Suprapubic skin (tissue), 4 donors: ENCODE measurements around the gene PARVA. TPM values are rescaled to one million over a fixed set of nuclear protein-coding genes. Genes with fewer than 3 reads are reported as not detected.
A peak's percentile ranks its signal among the peaks of the same experiment; 100 is the strongest.

Experiments used
- DNase-seq, 2 donors: peaks; one replicate each; pipeline ENCODE4 v3.0.0-alpha.2; 2019; ENCODE audit warnings: low spot score in 2 of 2
- H3K27ac ChIP-seq: fragments of 200-600 bp; sonication (generic); one replicate; pipeline ENCODE4 v1.5.1; 2019
- H3K27me3 ChIP-seq: fragments of 200-600 bp; sonication (generic); one replicate; pipeline ENCODE4 v1.5.1; 2019
- H3K36me3 ChIP-seq: fragments of 200-600 bp; sonication (generic); one replicate; pipeline ENCODE4 v1.5.1; 2019
- H3K4me1 ChIP-seq: fragments of 200-600 bp; sonication (generic); one replicate; pipeline ENCODE4 v1.5.1; 2019
- H3K4me3 ChIP-seq: fragments of 200-600 bp; sonication (generic); one replicate; pipeline ENCODE4 v1.5.1; 2019; ENCODE audit warnings: mild to moderate bottlenecking
- H3K9me3 ChIP-seq: fragments of 200-600 bp; sonication (generic); one replicate; pipeline ENCODE4 v1.5.1; 2019
- CTCF ChIP-seq, 2 donors: fragments of 200-600 bp in 1 of 2; fragments of 450-650 bp in 1 of 2; sonication (generic) in 1 of 2; IDR thresholded peaks; one replicate each; pipeline ENCODE4 v1.5.1; 2016 to 2019; ENCODE audit warnings: antibody characterized with exemption in 2 of 2, mild to moderate bottlenecking in 1 of 2, moderate library complexity in 1 of 2
- EP300 ChIP-seq: sonication (generic); formaldehyde crosslinking; IDR thresholded peaks from one replicate; pipeline ENCODE4 v1.6.1; 2017; ENCODE audit warnings: antibody characterized with exemption
- POLR2A ChIP-seq, 2 donors: fragments of 450-650 bp; IDR thresholded peaks; one replicate each; pipeline ENCODE4 v1.6.1; 2017; ENCODE audit warnings: antibody characterized with exemption in 2 of 2, mild to moderate bottlenecking in 2 of 2, moderate library complexity in 2 of 2
- POLR2AphosphoS5 ChIP-seq, 3 donors: sonication (generic); formaldehyde crosslinking; IDR thresholded peaks; one replicate each; pipeline ENCODE4 v1.6.1; 2017; ENCODE audit warnings: antibody characterized with exemption in 3 of 3
- WGBS: methylation state at CpG from one replicate; pipeline ENCODE4 v1.1.5; 2018; 5-methylcytosine and 5-hydroxymethylcytosine counted together
- total RNA-seq, 4 donors: library from RNA; depleted of rRNA; stranded (reverse); fragments of >200 nt; gene quantifications; one replicate each; pipeline ENCODE4 v1.1.0, GENCODE V29; 2016

Gene PARVA
- total RNA-seq, 4 donors from 2014 or later: 16.7 to 26.2 (median 21.4) TPM

GRCh38 chr11:12395333-12395732 is 18.0 kb downstream of the PARVA start:
- Histone ChIP-seq H3K36me3 (no peaks in the 10 kb centered on the region), H3K9me3 (no peaks in the 10 kb centered on the region), H3K4me3 (no peak overlapping the region), H3K27me3 (no peaks in the 10 kb centered on the region), H3K27ac (no peak overlapping the region), H3K4me1 (peaks cover 21% of the 10 kb centered on the region)
- TF ChIP-seq EP300: no peak
- no peak for TF ChIP-seq POLR2AphosphoS5 (IDR thresholded peaks at IDR 0.05)
- TF ChIP-seq CTCF (IDR thresholded peaks at IDR 0.05): no peak
- TF ChIP-seq POLR2A (IDR thresholded peaks at IDR 0.05): no peak
- 92% methylated on average over 9 of the region's 9 CpGs for WGBS
- DNase-seq: no peak

- peak; percentile 18 for TF ChIP-seq EP300
- TF ChIP-seq POLR2AphosphoS5 (IDR thresholded peaks at IDR 0.05): no peak
- TF ChIP-seq CTCF (IDR thresholded peaks at IDR 0.05): no peak
- no peak for TF ChIP-seq POLR2A (IDR thresholded peaks at IDR 0.05)
- H3K27me3 ChIP-seq: no peaks in the 10 kb centered on the region
- WGBS: 69% methylated on average over 4 of the region's 5 CpGs
- peak overlapping the region; percentile 57 for H3K27ac ChIP-seq
- H3K4me1 ChIP-seq: peaks cover 20% of the 10 kb centered on the region
- H3K9me3 ChIP-seq: no peaks in the 10 kb centered on the region
- no peaks in the 10 kb centered on the region for H3K36me3 ChIP-seq
- no peak for DNase-seq
- no peak overlapping the region for H3K4me3 ChIP-seq
Measured at GRCh38 chr11:12397931-12398334, 20.6 kb downstream of the PARVA start.

GRCh38 chr11:12399355-12399754 is 22.0 kb downstream of the PARVA start:
- H3K27me3 ChIP-seq: no peaks in the 10 kb centered on the region
- H3K36me3 ChIP-seq: no peaks in the 10 kb centered on the region
- TF ChIP-seq EP300 (no peak), CTCF (IDR thresholded peaks at IDR 0.05) (no peak), POLR2A (IDR thresholded peaks at IDR 0.05) (no peak), POLR2AphosphoS5 (IDR thresholded peaks at IDR 0.05) (no peak)
- no peak overlapping the region for H3K27ac ChIP-seq
- H3K4me3 ChIP-seq: no peak overlapping the region
- peaks cover 24% of the 10 kb centered on the region for H3K4me1 ChIP-seq
- H3K9me3 ChIP-seq: no peaks in the 10 kb centered on the region
- DNase-seq: no peak

GRCh38 chr11:12402025-12402424 is 24.7 kb downstream of the PARVA start:
- H3K4me1 ChIP-seq: peaks cover 24% of the 10 kb centered on the region
- H3K4me3 ChIP-seq: no peak overlapping the region
- TF ChIP-seq CTCF (IDR thresholded peaks at IDR 0.05) (no peak), EP300 (no peak), POLR2A (IDR thresholded peaks at IDR 0.05) (no peak), POLR2AphosphoS5 (IDR thresholded peaks at IDR 0.05) (no peak)
- H3K9me3 ChIP-seq: no peaks in the 10 kb centered on the region
- DNase-seq: no peak
- H3K27me3 ChIP-seq: no peaks in the 10 kb centered on the region
- 86% methylated on average over 4 of the region's 4 CpGs for WGBS
- no peak overlapping the region for H3K27ac ChIP-seq
- no peaks in the 10 kb centered on the region for H3K36me3 ChIP-seq

- DNase-seq: no peak
- WGBS: 77% methylated on average over 8 of the region's 8 CpGs
- no peak for TF ChIP-seq POLR2AphosphoS5 (IDR thresholded peaks at IDR 0.05)
- no peak for TF ChIP-seq POLR2A (IDR thresholded peaks at IDR 0.05)
- TF ChIP-seq EP300: no peak
- no peak for TF ChIP-seq CTCF (IDR thresholded peaks at IDR 0.05)
- Histone ChIP-seq H3K9me3 (no peaks in the 10 kb centered on the region), H3K27ac (no peak overlapping the region), H3K36me3 (no peaks in the 10 kb centered on the region), H3K4me1 (peaks cover 17% of the 10 kb centered on the region), H3K4me3 (no peak overlapping the region), H3K27me3 (no peaks in the 10 kb centered on the region)
Measured at GRCh38 chr11:12402691-12403120, 25.3 kb downstream of the PARVA start.
